Measurements from ENCODE around the gene IDH3A.

Gene IDH3A

GRCh38 chr15:78194568-78194925 lies 45.4 kb downstream of the IDH3A start:
- no peak for DNase-seq (ENCODE audit: low read depth)
- Histone ChIP-seq H3K4me1 (ENCODE audit: control insufficient read depth, insufficient read depth, low read length) (no peaks in the 10 kb centered on the region), H3K4me3 (ENCODE audit: low read length) (no peak overlapping the region), H3K36me3 (ENCODE audit: control insufficient read depth, insufficient read depth, low read length, severe bottlenecking) (no peaks in the 10 kb centered on the region), H3K9me3 (ENCODE audit: control insufficient read depth, low read length) (peaks cover 15% of the 10 kb centered on the region), H3K27me3 (replicated peaks; ENCODE audit: control insufficient read depth, insufficient read depth, low read length) (peaks cover 47% of the 10 kb centered on the region), H3K9ac (ENCODE audit: low read length) (no peak overlapping the region)

GRCh38 chr15:78195735-78196201 lies 46.6 kb downstream of the IDH3A start:
- Histone ChIP-seq H3K4me3 (ENCODE audit: low read length) (no peak overlapping the region), H3K4me1 (ENCODE audit: control insufficient read depth, insufficient read depth, low read length) (no peaks in the 10 kb centered on the region), H3K9me3 (ENCODE audit: control insufficient read depth, low read length) (peaks cover 11% of the 10 kb centered on the region), H3K27me3 (replicated peaks; ENCODE audit: control insufficient read depth, insufficient read depth, low read length) (peaks cover 53% of the 10 kb centered on the region), H3K9ac (ENCODE audit: low read length) (no peak overlapping the region), H3K36me3 (ENCODE audit: control insufficient read depth, insufficient read depth, low read length, severe bottlenecking) (no peaks in the 10 kb centered on the region)
- peak; percentile 25 for DNase-seq (ENCODE audit: low read depth)

DNA sequence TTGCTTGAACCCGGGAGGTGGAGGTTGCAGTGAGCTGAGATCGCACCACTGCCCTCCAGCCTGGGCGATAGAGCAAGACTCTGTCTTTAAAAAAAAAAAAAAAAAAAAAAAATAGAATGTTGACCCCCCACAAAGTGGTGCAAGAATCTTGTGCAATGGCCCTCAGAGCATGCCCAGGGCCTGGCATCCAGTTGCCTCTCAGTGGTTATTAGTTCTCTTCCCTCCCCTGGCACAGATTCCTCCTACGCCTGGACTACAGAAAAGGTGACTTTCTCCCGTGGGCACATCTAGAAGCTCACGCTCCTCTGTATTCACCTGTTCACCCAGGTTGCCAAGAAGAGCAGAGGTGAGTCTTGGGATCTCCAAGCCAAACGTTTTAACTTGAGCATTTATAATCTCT lies 48.5 kb downstream of the IDH3A start:
- Histone ChIP-seq H3K36me3 (ENCODE audit: control insufficient read depth, insufficient read depth, low read length, severe bottlenecking) (no peaks in the 10 kb centered on the region), H3K9me3 (ENCODE audit: control insufficient read depth, low read length) (no peaks in the 10 kb centered on the region), H3K4me1 (ENCODE audit: control insufficient read depth, insufficient read depth, low read length) (no peaks in the 10 kb centered on the region), H3K27me3 (replicated peaks; ENCODE audit: control insufficient read depth, insufficient read depth, low read length) (peaks cover 58% of the 10 kb centered on the region), H3K4me3 (ENCODE audit: low read length) (no peak overlapping the region), H3K9ac (ENCODE audit: low read length) (no peak overlapping the region)
- DNase-seq (ENCODE audit: low read depth): no peak

- Histone ChIP-seq H3K4me3 (ENCODE audit: low read length) (no peak overlapping the region), H3K27me3 (replicated peaks; ENCODE audit: control insufficient read depth, insufficient read depth, low read length) (peaks cover 55% of the 10 kb centered on the region), H3K4me1 (ENCODE audit: control insufficient read depth, insufficient read depth, low read length) (peaks cover 11% of the 10 kb centered on the region), H3K36me3 (ENCODE audit: control insufficient read depth, insufficient read depth, low read length, severe bottlenecking) (no peaks in the 10 kb centered on the region), H3K9ac (ENCODE audit: low read length) (no peak overlapping the region), H3K9me3 (ENCODE audit: control insufficient read depth, low read length) (no peaks in the 10 kb centered on the region)
- no peak for DNase-seq (ENCODE audit: low read depth)
Observed at GRCh38 chr15:78200276-78200930, 51.2 kb downstream of the IDH3A start.

DNA sequence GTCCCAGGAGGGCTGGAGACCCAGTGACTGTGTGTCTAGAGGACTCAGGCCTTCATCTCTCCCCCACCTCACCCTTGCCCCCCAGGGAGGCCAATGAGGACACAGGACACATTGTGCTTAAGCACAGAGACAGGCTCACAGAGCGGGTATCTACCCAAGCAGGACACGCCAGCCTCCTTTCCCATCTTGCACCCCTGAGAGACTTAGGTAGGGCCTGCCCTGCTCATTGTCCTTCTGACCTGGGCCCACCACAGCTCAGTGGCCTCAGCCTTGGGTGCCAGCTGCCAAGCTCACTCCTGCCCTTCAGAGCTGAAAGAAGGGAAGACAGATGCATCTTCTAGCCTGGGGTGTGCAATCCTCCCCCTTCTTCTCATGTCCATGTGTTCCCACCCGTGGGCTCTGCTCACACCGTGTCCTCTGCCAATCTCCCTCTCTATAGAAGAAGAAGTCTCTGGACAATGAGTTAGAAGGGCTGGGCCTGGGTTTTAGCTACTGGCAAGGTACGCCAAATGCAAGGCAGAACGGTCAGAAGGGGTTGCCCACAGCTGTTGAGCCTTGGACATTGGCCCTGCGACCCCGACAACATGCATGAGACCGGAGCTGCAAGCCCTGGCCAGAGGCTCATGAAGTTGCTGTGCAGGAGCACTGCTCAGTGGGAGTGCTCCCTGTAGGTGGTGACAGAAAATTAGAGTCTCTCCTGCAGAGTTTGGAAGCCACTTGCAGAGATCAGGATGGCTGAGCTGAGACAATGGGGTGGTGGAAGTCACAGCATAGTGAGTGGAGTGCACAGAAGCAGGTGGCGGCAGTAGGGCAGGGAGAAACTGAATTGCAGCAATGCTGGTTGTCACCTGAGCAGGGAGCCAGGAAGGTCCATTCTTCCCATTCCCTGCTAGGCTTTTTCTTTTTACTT lies 52.4 kb downstream of the IDH3A start:
- no peak overlapping the region for H3K4me3 ChIP-seq (ENCODE audit: low read length)
- H3K4me1 ChIP-seq (ENCODE audit: control insufficient read depth, insufficient read depth, low read length): peaks cover 17% of the 10 kb centered on the region
- H3K9me3 ChIP-seq (ENCODE audit: control insufficient read depth, low read length): no peaks in the 10 kb centered on the region
- no peaks in the 10 kb centered on the region for H3K36me3 ChIP-seq (ENCODE audit: control insufficient read depth, insufficient read depth, low read length, severe bottlenecking)
- H3K27me3 ChIP-seq (replicated peaks; ENCODE audit: control insufficient read depth, insufficient read depth, low read length): peaks cover 47% of the 10 kb centered on the region
- DNase-seq (ENCODE audit: low read depth): no peak
- no peak overlapping the region for H3K9ac ChIP-seq (ENCODE audit: low read length)

- Histone ChIP-seq H3K9me3 (ENCODE audit: control insufficient read depth, low read length) (no peaks in the 10 kb centered on the region), H3K36me3 (ENCODE audit: control insufficient read depth, insufficient read depth, low read length, severe bottlenecking) (no peaks in the 10 kb centered on the region), H3K9ac (ENCODE audit: low read length) (no peak overlapping the region), H3K4me3 (ENCODE audit: low read length) (no peak overlapping the region), H3K27me3 (replicated peaks; ENCODE audit: control insufficient read depth, insufficient read depth, low read length) (peaks cover 46% of the 10 kb centered on the region), H3K4me1 (ENCODE audit: control insufficient read depth, insufficient read depth, low read length) (peaks cover 28% of the 10 kb centered on the region)
- DNase-seq (ENCODE audit: low read depth): no peak
Observed at GRCh38 chr15:78203346-78204225, 54.4 kb downstream of the IDH3A start.

- no peak for DNase-seq (ENCODE audit: low read depth)
- Histone ChIP-seq H3K27me3 (replicated peaks; ENCODE audit: control insufficient read depth, insufficient read depth, low read length) (peaks cover 46% of the 10 kb centered on the region), H3K9ac (ENCODE audit: low read length) (no peak overlapping the region), H3K4me1 (ENCODE audit: control insufficient read depth, insufficient read depth, low read length) (peaks cover 29% of the 10 kb centered on the region), H3K9me3 (ENCODE audit: control insufficient read depth, low read length) (no peaks in the 10 kb centered on the region), H3K4me3 (ENCODE audit: low read length) (no peak overlapping the region), H3K36me3 (ENCODE audit: control insufficient read depth, insufficient read depth, low read length, severe bottlenecking) (no peaks in the 10 kb centered on the region)
Observed at GRCh38 chr15:78204351-78205309, 55.5 kb downstream of the IDH3A start.

- H3K36me3 ChIP-seq (ENCODE audit: control insufficient read depth, insufficient read depth, low read length, severe bottlenecking): no peaks in the 10 kb centered on the region
- H3K9ac ChIP-seq (ENCODE audit: low read length): no peak overlapping the region
- no peak for DNase-seq (ENCODE audit: low read depth)
- peaks cover 36% of the 10 kb centered on the region for H3K4me1 ChIP-seq (ENCODE audit: control insufficient read depth, insufficient read depth, low read length)
- peaks cover 44% of the 10 kb centered on the region for H3K27me3 ChIP-seq (replicated peaks; ENCODE audit: control insufficient read depth, insufficient read depth, low read length)
- H3K9me3 ChIP-seq (ENCODE audit: control insufficient read depth, low read length): no peaks in the 10 kb centered on the region
- H3K4me3 ChIP-seq (ENCODE audit: low read length): no peak overlapping the region
Observed at GRCh38 chr15:78205337-78205736, 56.2 kb downstream of the IDH3A start.

DNA sequence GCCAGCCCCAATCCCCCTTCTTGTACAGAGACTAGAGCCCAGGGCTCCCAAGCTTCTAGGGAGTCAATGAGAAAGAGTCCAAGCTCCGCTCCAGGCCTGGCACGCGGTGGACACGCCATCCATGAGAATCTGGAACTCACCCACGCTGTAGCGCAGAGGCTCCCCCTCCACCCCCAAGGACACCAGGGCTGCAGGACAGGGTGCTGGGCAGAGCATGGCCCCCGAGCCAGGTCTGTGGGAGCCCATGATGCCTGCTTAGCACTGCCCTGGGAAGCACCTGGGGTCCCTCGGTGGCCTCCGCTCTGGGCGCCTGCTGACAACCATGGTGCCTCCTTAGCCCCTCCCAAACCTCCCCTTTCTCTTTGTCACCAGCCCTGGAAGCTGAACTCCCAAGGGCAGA lies 56.7 kb downstream of the IDH3A start:
- DNase-seq (ENCODE audit: low read depth): no peak
- Histone ChIP-seq H3K4me1 (ENCODE audit: control insufficient read depth, insufficient read depth, low read length) (peaks cover 38% of the 10 kb centered on the region), H3K36me3 (ENCODE audit: control insufficient read depth, insufficient read depth, low read length, severe bottlenecking) (no peaks in the 10 kb centered on the region), H3K9ac (ENCODE audit: low read length) (no peak overlapping the region), H3K27me3 (replicated peaks; ENCODE audit: control insufficient read depth, insufficient read depth, low read length) (peaks cover 39% of the 10 kb centered on the region), H3K4me3 (ENCODE audit: low read length) (no peak overlapping the region), H3K9me3 (ENCODE audit: control insufficient read depth, low read length) (no peaks in the 10 kb centered on the region)

- no peaks in the 10 kb centered on the region for H3K36me3 ChIP-seq (ENCODE audit: control insufficient read depth, insufficient read depth, low read length, severe bottlenecking)
- H3K4me1 ChIP-seq (ENCODE audit: control insufficient read depth, insufficient read depth, low read length): peaks cover 38% of the 10 kb centered on the region
- peak; percentile 48 for DNase-seq (ENCODE audit: low read depth)
- H3K4me3 ChIP-seq (ENCODE audit: low read length): no peak overlapping the region
- H3K27me3 ChIP-seq (replicated peaks; ENCODE audit: control insufficient read depth, insufficient read depth, low read length): peaks cover 33% of the 10 kb centered on the region
- no peak overlapping the region for H3K9ac ChIP-seq (ENCODE audit: low read length)
- no peaks in the 10 kb centered on the region for H3K9me3 ChIP-seq (ENCODE audit: control insufficient read depth, low read length)
Observed at GRCh38 chr15:78206326-78207109, 57.4 kb downstream of the IDH3A start.

All from adipocyte (in vitro differentiated cells).